Ascending aorta (tissue), 2 donors: ENCODE results near the gene BEST2. TPM values are rescaled to one million over a fixed set of nuclear protein-coding genes. Genes with fewer than 3 reads are reported as not detected.

Experiments used
- DNase-seq, 2 donors: peaks; one replicate each; pipeline ENCODE4 v3.0.0-alpha.2; 2019; ENCODE audit warnings: low spot score in 2 of 2
- H3K27ac ChIP-seq, 2 donors: fragments of 200-600 bp; sonication (generic); one replicate each; pipeline ENCODE4 v1.5.1; 2016 to 2017; ENCODE audit warnings: mild to moderate bottlenecking in 1 of 2
- H3K27me3 ChIP-seq: fragments of 200-600 bp; sonication (generic); one replicate; pipeline ENCODE4 v1.5.1; 2017
- H3K36me3 ChIP-seq, 2 donors: fragments of 200-600 bp; sonication (generic); one replicate each; pipeline ENCODE4 v1.5.1; 2016
- H3K4me1 ChIP-seq, 2 donors: fragments of 200-600 bp; sonication (generic); one replicate each; pipeline ENCODE4 v1.5.1; 2016 to 2017; ENCODE audit warnings: mild to moderate bottlenecking in 1 of 2
- H3K4me3 ChIP-seq, 2 donors: fragments of 200-600 bp; sonication (generic); one replicate each; pipeline ENCODE4 v1.5.1; 2016 to 2017; ENCODE audit warnings: mild to moderate bottlenecking in 1 of 2
- H3K9me3 ChIP-seq, 2 donors: fragments of 200-600 bp; sonication (generic); one replicate each; pipeline ENCODE4 v1.5.1; 2016
- CTCF ChIP-seq, 3 experiments: fragments of 200-600 bp in 2 of 3; fragments of 450-650 bp in 1 of 3; sonication (generic) in 2 of 3; IDR thresholded peaks; one replicate each; pipeline ENCODE4 v1.5.1; 2016 to 2019; ENCODE audit warnings: antibody characterized with exemption in 3 of 3, mild to moderate bottlenecking in 1 of 3, moderate library complexity in 1 of 3
- intact Hi-C: fragments of 100-400 bp; cut with DNase I; formaldehyde crosslinking; loops from one replicate; pipeline ENCODE4 v1.15.1; 2023
- total RNA-seq: library from RNA; depleted of rRNA; stranded (reverse); fragments of >200 nt; gene quantifications from one replicate; pipeline ENCODE4 v1.1.0, GENCODE V29; 2016

The BEST2 gene
- total RNA-seq, 1 donor from 2014 or later = not detected

- DNase-seq = no peak
- no peak for TF ChIP-seq CTCF (IDR thresholded peaks at IDR 0.05)
- intact Hi-C loops = no loop called here
- Histone ChIP-seq H3K36me3 (peaks cover 0 to 10% of the 10 kb centered on the region in 2 donors), H3K4me1 (peaks cover 8 to 13% of the 10 kb centered on the region in 2 donors), H3K27ac (no peak overlapping the region), H3K4me3 (peak overlapping the region; percentile 72 to 81), H3K27me3 (no peaks in the 10 kb centered on the region), H3K9me3 (no peaks in the 10 kb centered on the region)
Observed at GRCh38 chr19:12802267-12803106, 50.9 kb downstream of the BEST2 start.

DNA sequence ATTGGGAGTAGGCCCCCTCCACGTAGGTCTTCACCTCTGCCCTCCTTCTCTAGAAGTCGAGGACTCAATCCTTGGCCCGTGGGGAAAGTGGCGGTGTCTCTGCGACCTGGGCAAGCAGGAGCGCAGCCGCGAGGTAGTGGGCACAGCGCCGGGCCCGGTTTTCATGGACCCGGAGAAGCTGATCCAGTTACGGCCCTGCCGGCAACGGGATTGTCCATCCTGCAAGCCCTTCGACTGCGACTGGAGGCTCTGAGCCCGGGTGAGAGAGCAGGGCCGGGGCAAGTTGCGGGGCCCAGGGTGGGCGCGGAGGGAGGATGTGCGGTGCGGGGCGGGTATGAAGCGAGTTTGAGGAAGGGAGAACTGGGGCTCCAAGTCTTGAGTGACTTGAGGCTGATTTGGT lies 52.5 kb downstream of the BEST2 start:
- intact Hi-C loops = no loop called here
- H3K4me3 ChIP-seq = no peak overlapping the region
- DNase-seq = no peak
- H3K4me1 ChIP-seq = peaks cover 8 to 13% of the 10 kb centered on the region in 2 donors
- H3K36me3 ChIP-seq = peaks cover 0 to 10% of the 10 kb centered on the region in 2 donors
- no peak for TF ChIP-seq CTCF (IDR thresholded peaks at IDR 0.05)
- no peak overlapping the region for H3K27ac ChIP-seq
- no peaks in the 10 kb centered on the region for H3K27me3 ChIP-seq
- H3K9me3 ChIP-seq = no peaks in the 10 kb centered on the region

GRCh38 chr19:12806242-12807081 lies 54.9 kb downstream of the BEST2 start, which contains the start of gene RNASEH2A:
Gene RNASEH2A (plus strand): TSS chr19:12806584. CDS start chr19:12806674, 90 bp downstream.
- H3K27me3 ChIP-seq = no peaks in the 10 kb centered on the region
- H3K4me3 ChIP-seq = peak within 1 kb of the TSS; percentile 61 to 71
- peak within 1 kb of the TSS; percentile 6 to 31 for H3K27ac ChIP-seq
- peaks cover 3 to 8% of the 10 kb centered on the region in 2 donors for H3K4me1 ChIP-seq
- peak in 1 of 3 experiments; percentile 6 for TF ChIP-seq CTCF (IDR thresholded peaks at IDR 0.05)
- intact Hi-C loops = loop anchor here (2.0 to 5.0 kb wide), 2 partner anchors 34 to 40 kb away; no protein-coding TSS in a partner anchor
- peaks cover 0 to 3% of the 10 kb centered on the region in 2 donors for H3K36me3 ChIP-seq
- no peaks in the 10 kb centered on the region for H3K9me3 ChIP-seq
- peak in 1 of 2 donors; percentile 94 for DNase-seq

Other genes starting within 250 kb of the BEST2 start
- gene ZNF564, start 200.3 kb upstream of the BEST2 start, total RNA-seq = 2.6 TPM
- gene ZNF490, start 141.0 kb upstream of the BEST2 start, total RNA-seq = 27.8 TPM
- 6.9 TPM for gene ZNF791, start 140.9 kb upstream of the BEST2 start, total RNA-seq
- gene MAN2B1, start 85.0 kb upstream of the BEST2 start, total RNA-seq = 36.3 TPM
- gene WDR83, start 85.0 kb upstream of the BEST2 start, total RNA-seq = 12.0 TPM
- gene DHPS, start 69.9 kb upstream of the BEST2 start, total RNA-seq = 160 TPM
- not detected for gene GNG14, start 63.8 kb upstream of the BEST2 start, total RNA-seq
- gene FBXW9, start 55.2 kb upstream of the BEST2 start, total RNA-seq = 7.6 TPM
- 82.6 TPM for gene TNPO2, start 27.9 kb upstream of the BEST2 start, total RNA-seq
- gene TRIR, start 17.1 kb upstream of the BEST2 start, total RNA-seq = 338 TPM
- gene GET3, start 14.3 kb upstream of the BEST2 start, total RNA-seq = 43.6 TPM
- 58.5 TPM for gene HOOK2, start 23.8 kb downstream of the BEST2 start, total RNA-seq
- gene JUNB, start 39.7 kb downstream of the BEST2 start, total RNA-seq = 3,581 TPM
- gene PRDX2, start 50.0 kb downstream of the BEST2 start, total RNA-seq = 259 TPM
- gene THSD8, start 50.3 kb downstream of the BEST2 start, total RNA-seq = not detected
- gene RNASEH2A, start 54.8 kb downstream of the BEST2 start, total RNA-seq = 3.4 TPM
- not detected for gene RTBDN, start 82.8 kb downstream of the BEST2 start, total RNA-seq
- gene MAST1, start 86.7 kb downstream of the BEST2 start, total RNA-seq = 2.0 TPM
- 76.8 TPM for gene DNASE2, start 129.7 kb downstream of the BEST2 start, total RNA-seq
- gene KLF1, start 135.4 kb downstream of the BEST2 start, total RNA-seq = not detected
- gene GCDH, start 139.4 kb downstream of the BEST2 start, total RNA-seq = 20.6 TPM
- not detected for gene SYCE2, start 167.5 kb downstream of the BEST2 start, total RNA-seq
- gene FARSA, start 181.9 kb downstream of the BEST2 start, total RNA-seq = 21.3 TPM
- gene CALR, start 186.8 kb downstream of the BEST2 start, total RNA-seq = 297 TPM
- gene RAD23A, start 194.1 kb downstream of the BEST2 start, total RNA-seq = 146 TPM
- 42.7 TPM for gene GADD45GIP1, start 205.4 kb downstream of the BEST2 start, total RNA-seq
- not detected for gene DAND5, start 217.8 kb downstream of the BEST2 start, total RNA-seq
- gene NFIX, start 243.7 kb downstream of the BEST2 start, total RNA-seq = 76.5 TPM